Mesenteric fat pad (tissue), 1 donor: ENCODE measurements around the gene SLC26A11. TPM values are rescaled to one million over a fixed set of nuclear protein-coding genes. Genes with fewer than 3 reads are reported as not detected.

ENCODE experiments used
- total RNA-seq: library from RNA; stranded (reverse); fragmentation: NEBNext Ultra II Directional; extraction: Animal tissue kit (Norgen Biotek cat#: 25700); gene quantifications from one replicate; pipeline ENCODE4 v1.2.1, GENCODE V29; 2021
- donor health status: DM: yes; HTN: yes; CAD: no.

Gene SLC26A11
- total RNA-seq, 1 donor from 2014 or later, result 13.2 TPM

Other genes with a start within 250 kb of the SLC26A11 start
- 111 TPM for gene TBC1D16, start 184.6 kb upstream of the SLC26A11 start, total RNA-seq
- gene CCDC40, start 183.8 kb upstream of the SLC26A11 start, total RNA-seq, result 7.9 TPM
- gene GAA, start 118.8 kb upstream of the SLC26A11 start, total RNA-seq, result 61.4 TPM
- gene EIF4A3, start 73.3 kb upstream of the SLC26A11 start, total RNA-seq, result 92.0 TPM
- not detected for gene CARD14, start 50.4 kb upstream of the SLC26A11 start, total RNA-seq
- 44.7 TPM for gene SGSH, start 94 bp upstream of the SLC26A11 start, total RNA-seq
- 168 TPM for gene RNF213, start 40.4 kb downstream of the SLC26A11 start, total RNA-seq
- gene ENDOV, start 194.7 kb downstream of the SLC26A11 start, total RNA-seq, result 10.5 TPM